ENCODE data around the gene SLC22A6.

The SLC22A6 gene

DNA sequence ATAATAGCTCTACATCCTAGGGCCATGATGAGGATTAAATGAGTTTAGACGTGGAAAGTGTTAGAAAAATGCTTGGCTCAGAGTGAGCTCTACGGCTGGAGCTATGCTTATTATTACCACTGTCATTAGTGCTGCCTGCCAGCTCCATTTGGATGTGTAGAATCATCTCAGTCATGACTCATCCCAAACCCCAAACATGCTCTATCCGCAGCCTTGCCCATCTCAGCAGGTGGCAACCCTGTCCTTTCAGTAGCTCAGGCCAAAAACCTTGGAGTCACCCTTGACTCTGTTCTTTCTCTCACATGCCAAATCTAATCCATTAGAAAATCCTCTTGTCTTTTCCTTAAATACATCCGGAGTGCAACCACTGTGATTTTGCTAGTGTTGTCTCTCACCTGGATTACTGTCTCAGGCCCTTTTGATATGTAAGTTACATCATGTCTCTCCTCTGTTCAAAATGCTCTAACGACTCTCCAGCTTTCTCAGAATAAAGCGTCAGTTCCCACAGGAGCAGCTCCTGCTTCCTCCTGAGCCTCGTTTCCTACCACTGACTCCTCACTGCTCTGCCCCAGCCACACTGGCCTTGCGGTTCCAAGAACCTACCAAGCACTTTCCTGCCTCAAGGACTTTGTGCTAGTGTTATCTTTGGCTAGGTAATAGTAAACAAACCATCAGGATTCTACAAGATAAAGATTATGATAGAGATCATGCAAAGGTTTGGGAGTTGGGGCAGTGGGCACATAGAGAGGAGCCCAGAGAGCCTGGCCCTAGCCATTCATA lies 53.1 kb downstream of the SLC22A6 start:
- no peak for DNase-seq

DNA sequence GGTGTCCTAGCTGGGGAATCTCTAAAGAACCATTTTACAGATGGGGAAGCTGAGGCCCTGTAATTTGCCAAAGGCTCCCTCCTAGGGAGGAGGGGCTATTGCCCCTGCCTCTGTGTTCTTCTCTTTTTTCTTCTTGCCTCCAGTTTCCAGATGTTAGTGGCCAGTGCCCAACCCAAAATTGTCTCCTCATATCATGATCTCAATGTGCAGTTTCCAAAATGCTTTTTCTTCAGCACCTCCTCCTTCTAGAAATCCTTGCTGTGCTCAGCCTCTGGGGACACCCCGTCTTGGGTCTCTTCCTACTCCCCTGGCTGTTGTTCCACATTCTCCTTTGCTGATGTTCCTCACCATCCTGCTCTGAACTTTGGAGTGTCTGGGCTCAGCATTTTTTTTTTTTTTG lies 54.1 kb downstream of the SLC22A6 start:
- no peak for DNase-seq

DNA sequence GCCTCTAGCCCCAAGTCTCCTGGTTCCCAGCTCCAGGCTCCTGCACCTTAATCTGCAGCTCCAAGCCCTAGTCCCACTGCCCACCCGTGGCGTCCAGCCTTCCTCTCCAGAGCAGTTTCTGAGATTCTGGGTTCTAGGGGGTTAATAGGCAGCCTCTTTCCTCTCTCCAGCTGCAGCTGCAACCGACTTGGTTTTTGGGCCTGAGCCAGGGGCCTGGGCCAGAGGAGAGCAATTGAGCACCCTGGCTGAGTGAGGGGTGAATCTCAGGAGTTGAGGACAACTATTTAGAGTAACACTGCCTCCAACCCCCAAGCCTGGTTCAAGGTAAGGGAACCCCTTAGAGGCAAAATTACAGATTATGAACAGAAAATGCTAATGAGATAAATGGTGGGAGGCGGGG lies 54.6 kb downstream of the SLC22A6 start:
- DNase-seq, result no peak

DNA sequence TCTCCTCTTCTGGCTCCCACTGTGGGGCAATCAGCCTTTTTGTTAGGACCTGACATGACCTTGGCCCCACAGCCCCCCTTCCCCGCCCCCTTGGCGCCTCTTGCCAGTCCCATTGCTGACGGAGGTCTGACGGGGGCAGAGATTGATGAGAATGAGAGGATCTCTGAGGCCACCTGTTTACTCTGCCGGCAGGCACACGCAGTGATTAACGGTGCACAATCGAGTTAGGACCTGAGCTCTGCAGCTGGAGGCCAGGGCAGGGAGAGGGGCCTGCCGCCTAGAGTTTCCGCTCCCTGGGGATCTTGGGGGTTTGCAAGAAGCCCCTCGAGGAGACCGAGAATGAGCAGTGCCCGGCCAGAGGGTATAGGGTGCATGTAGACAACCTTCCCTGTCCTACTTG lies 56.8 kb downstream of the SLC22A6 start:
- no peak for DNase-seq

DNA sequence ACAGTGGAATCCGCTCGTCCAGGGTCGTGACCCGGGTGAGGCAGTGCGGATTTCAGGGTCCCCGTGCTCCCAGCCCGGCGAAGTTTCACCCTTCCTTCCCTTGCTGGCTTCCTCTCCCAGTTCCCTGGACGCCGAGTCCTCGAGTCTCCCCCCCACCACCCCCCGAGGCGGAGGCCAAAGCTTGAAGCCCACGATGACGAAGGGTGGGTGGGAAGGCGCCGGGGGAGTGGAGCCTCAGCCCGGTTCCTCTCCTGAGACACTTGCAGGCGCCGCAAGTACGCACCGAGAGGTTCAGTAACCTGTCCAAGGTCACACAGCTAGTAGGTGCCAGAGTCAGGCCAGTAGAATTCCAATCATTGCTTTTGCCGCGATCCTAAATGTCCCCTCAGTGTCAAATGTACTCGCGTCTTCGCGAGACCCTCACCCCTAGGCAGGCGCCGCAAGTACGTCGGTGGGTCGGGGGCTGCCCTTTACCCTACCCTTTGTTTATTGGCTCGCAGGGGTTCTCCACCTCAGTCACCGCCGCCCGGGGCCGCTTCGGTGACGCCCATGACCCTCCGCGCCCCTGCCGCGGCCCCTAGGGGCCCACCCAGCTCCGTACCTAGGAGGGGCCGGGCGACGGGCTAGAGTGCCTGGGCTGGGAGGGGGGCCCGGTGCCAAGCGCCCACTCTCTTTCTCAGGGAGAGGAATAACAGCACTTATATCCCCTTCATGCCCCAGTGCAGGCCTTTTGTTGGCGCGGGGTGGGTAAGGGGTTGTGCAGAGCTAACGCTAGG lies 57.9 kb downstream of the SLC22A6 start:
- DNase-seq, result no peak

Data from hematopoietic multipotent progenitor cell treated with erythropoietin and hydrocortisone succinate and interleukin-3 and kit ligand, for 6 days (in vitro differentiated cells).